Loucy (cell line): ENCODE measurements around the gene MARS2.

Experiments used
- EZH2phosphoT487 ChIP-seq: fragments of 200-600 bp; IDR thresholded peaks from 2 replicates; pipeline ENCODE4 v1.6.1; 2018; ENCODE audit warnings: antibody characterized with exemption, mild to moderate bottlenecking, moderate library complexity, borderline replicate concordance
- TF ChIP-seq, protein P1 (sequence below): fragments of 200-600 bp; sonication (generic); conservative IDR thresholded peaks from 2 replicates; pipeline ENCODE4 v1.5.1; 2014; ENCODE audit warnings: mild to moderate bottlenecking, antibody characterized with exemption, low read length

DNA sequence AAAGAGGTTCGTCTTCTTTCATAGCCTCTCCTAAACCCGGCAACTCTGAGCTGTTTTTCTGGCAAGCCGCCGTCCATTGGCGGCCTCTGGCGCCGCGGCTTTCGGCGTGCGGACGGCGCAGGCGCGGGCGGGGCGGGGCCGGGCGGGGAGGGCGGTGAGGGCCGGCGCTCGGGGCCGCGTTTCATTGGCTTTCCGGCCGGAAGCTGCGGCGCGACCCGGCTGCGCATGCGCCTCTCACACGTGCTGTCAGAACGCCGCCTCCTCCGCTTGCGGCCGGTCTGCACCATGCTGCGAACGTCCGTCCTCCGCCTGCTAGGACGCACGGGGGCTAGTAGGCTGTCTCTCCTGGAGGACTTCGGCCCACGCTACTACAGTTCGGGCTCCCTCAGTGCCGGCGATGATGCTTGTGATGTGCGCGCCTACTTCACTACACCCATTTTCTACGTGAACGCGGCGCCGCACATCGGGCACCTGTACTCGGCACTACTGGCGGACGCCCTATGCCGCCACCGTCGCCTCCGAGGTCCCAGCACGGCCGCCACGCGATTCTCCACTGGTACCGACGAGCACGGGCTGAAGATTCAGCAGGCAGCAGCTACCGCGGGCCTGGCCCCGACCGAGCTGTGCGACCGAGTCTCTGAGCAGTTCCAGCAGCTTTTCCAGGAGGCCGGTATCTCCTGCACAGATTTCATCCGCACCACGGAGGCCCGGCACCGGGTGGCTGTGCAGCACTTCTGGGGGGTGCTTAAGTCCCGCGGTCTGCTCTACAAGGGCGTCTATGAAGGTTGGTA is at the start of gene MARS2:
- TF ChIP-seq, protein P1, sequence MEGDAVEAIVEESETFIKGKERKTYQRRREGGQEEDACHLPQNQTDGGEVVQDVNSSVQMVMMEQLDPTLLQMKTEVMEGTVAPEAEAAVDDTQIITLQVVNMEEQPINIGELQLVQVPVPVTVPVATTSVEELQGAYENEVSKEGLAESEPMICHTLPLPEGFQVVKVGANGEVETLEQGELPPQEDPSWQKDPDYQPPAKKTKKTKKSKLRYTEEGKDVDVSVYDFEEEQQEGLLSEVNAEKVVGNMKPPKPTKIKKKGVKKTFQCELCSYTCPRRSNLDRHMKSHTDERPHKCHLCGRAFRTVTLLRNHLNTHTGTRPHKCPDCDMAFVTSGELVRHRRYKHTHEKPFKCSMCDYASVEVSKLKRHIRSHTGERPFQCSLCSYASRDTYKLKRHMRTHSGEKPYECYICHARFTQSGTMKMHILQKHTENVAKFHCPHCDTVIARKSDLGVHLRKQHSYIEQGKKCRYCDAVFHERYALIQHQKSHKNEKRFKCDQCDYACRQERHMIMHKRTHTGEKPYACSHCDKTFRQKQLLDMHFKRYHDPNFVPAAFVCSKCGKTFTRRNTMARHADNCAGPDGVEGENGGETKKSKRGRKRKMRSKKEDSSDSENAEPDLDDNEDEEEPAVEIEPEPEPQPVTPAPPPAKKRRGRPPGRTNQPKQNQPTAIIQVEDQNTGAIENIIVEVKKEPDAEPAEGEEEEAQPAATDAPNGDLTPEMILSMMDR, result no peak
- TF ChIP-seq EZH2phosphoT487, result no peak
